ENCODE results near the gene NBL1.

GRCh38 chr1:19602486-19602885 is 41.6 kb upstream of the NBL1 start:
- TF ChIP-seq CTCF (IDR thresholded peaks at IDR 0.05): no peak
- TF ChIP-seq POLR2A (IDR thresholded peaks at IDR 0.05): no peak
- TF ChIP-seq POLR2AphosphoS5 (IDR thresholded peaks at IDR 0.05): peak; percentile 69 to 81 (median 79)
